Hematopoietic multipotent progenitor cell treated with erythropoietin and hydrocortisone succinate and interleukin-3 and kit ligand, for 8 days (in vitro differentiated cells): ENCODE results near the gene HES3.
"Not testable (repeated sequence)": the region's sequence is repeated elsewhere in the genome, so short reads cannot be mapped to it uniquely, and the experiment has no call there.

Source experiments
- DNase-seq: peaks from one replicate; pipeline ENCODE4 v3.0.0-alpha.2; 2015

HES3 gene

GRCh38 chr1:6219641-6220040 is 24.3 kb upstream of the HES3 start:
- not testable (repeated sequence) for DNase-seq

GRCh38 chr1:6220236-6220635 is 23.7 kb upstream of the HES3 start:
- no peak for DNase-seq

- DNase-seq: no peak
Measured at GRCh38 chr1:6221210-6221784, 22.7 kb upstream of the HES3 start.

GRCh38 chr1:6222636-6223035 is 21.3 kb upstream of the HES3 start:
- DNase-seq: no peak

GRCh38 chr1:6223617-6224016 is 20.4 kb upstream of the HES3 start:
- no peak for DNase-seq

GRCh38 chr1:6224718-6225117 is 19.3 kb upstream of the HES3 start:
- DNase-seq: no peak

- DNase-seq: no peak
Measured at GRCh38 chr1:6225651-6226050, 18.3 kb upstream of the HES3 start.

- DNase-seq: no peak
Measured at GRCh38 chr1:6233376-6233775, 10.6 kb upstream of the HES3 start.

GRCh38 chr1:6234502-6235295 is 9.3 kb upstream of the HES3 start:
- DNase-seq: peak; percentile 12

- DNase-seq: peak; percentile 34
Measured at GRCh38 chr1:6235296-6235677, 8.7 kb upstream of the HES3 start.

GRCh38 chr1:6237093-6237492 is 6.9 kb upstream of the HES3 start:
- no peak for DNase-seq

GRCh38 chr1:6239213-6239752 is 4.7 kb upstream of the HES3 start:
- no peak for DNase-seq

GRCh38 chr1:6239950-6240768 is 3.8 kb upstream of the HES3 start:
- DNase-seq: no peak

GRCh38 chr1:6241107-6241886 is 2.7 kb upstream of the HES3 start:
- no peak for DNase-seq

- DNase-seq: no peak
Measured at GRCh38 chr1:6241887-6242740, 1.9 kb upstream of the HES3 start.

GRCh38 chr1:6243053-6243834 is 735 bp upstream of the HES3 start:
- DNase-seq: no peak

- DNase-seq: no peak
Measured at GRCh38 chr1:6244401-6245049, 546 bp downstream of the HES3 start.

GRCh38 chr1:6245086-6245868 is 1.3 kb downstream of the HES3 start:
- DNase-seq: peak; percentile 76

- peak; percentile 46 for DNase-seq
Measured at GRCh38 chr1:6245869-6246496, 2.0 kb downstream of the HES3 start.
